Breast epithelium (tissue), 4 donors: ENCODE results near the gene SH2D2A. TPM values are rescaled to one million over a fixed set of nuclear protein-coding genes. Genes with fewer than 3 reads are reported as not detected.

Experiments
- DNase-seq, 2 donors: peaks; one replicate each; pipeline ENCODE4 v3.0.0-alpha.2; 2019; ENCODE audit warnings: low spot score in 2 of 2
- H3K27ac ChIP-seq, 2 donors: fragments of 200-600 bp; sonication (generic) in 1 of 2; one replicate each; pipeline ENCODE4 v1.5.1; 2016 to 2019; ENCODE audit warnings: mild to moderate bottlenecking in 1 of 2
- H3K27me3 ChIP-seq, 2 donors: fragments of 200-600 bp; sonication (generic) in 1 of 2; one replicate each; pipeline versions ENCODE4 v1.5.1 to v1.6.0; 2017 to 2019; ENCODE audit warnings: control low read depth in 1 of 2, mild to moderate bottlenecking in 1 of 2
- H3K36me3 ChIP-seq: fragments of 200-600 bp; one replicate; pipeline ENCODE4 v1.5.1; 2019
- H3K4me1 ChIP-seq, 2 donors: fragments of 200-600 bp; sonication (generic); one replicate each; pipeline ENCODE4 v1.5.1; 2016 to 2019; ENCODE audit warnings: control low read depth in 1 of 2
- H3K4me3 ChIP-seq, 3 donors: fragments of 200-600 bp; sonication (generic); 1 replicate in 2 of 3; 2 replicates in 1 of 3; pipeline ENCODE4 v1.5.1; 2016 to 2019; ENCODE audit warnings: mild to moderate bottlenecking in 3 of 3, moderate library complexity in 2 of 3
- H3K9me3 ChIP-seq, 2 donors: fragments of 200-600 bp; sonication (generic) in 1 of 2; one replicate each; pipeline ENCODE4 v1.5.1; 2016 to 2019; ENCODE audit warnings: control low read depth in 1 of 2
- POLR2A ChIP-seq: fragments of 450-650 bp; IDR thresholded peaks from one replicate; pipeline ENCODE4 v1.6.1; 2016; ENCODE audit warnings: antibody characterized with exemption, mild to moderate bottlenecking, moderate library complexity
- POLR2AphosphoS5 ChIP-seq, 3 donors: sonication (generic); formaldehyde crosslinking; IDR thresholded peaks; one replicate each; pipeline ENCODE4 v1.6.1; 2017; ENCODE audit warnings: antibody characterized with exemption in 3 of 3
- intact Hi-C: fragments of 100-400 bp; cut with DNase I; formaldehyde crosslinking; loops from one replicate; pipeline ENCODE4 v1.15.1; 2023; ENCODE audit warnings: low total_unique reads
- total RNA-seq, 3 donors: library from RNA; depleted of rRNA; stranded (reverse); fragments of >200 nt; gene quantifications; one replicate each; pipeline ENCODE4 v1.1.0, GENCODE V29; 2016
- TF ChIP-seq, protein P1 (sequence below), 3 donors: fragments of 450-650 bp; IDR thresholded peaks; one replicate each; pipeline ENCODE4 v1.5.1; 2016 to 2017; ENCODE audit warnings: antibody characterized with exemption in 3 of 3, mild to moderate bottlenecking in 3 of 3, moderate library complexity in 3 of 3

The SH2D2A gene
- total RNA-seq, 3 donors from 2014 or later: 4.6 to 5.4 TPM; not detected in 1

DNA sequence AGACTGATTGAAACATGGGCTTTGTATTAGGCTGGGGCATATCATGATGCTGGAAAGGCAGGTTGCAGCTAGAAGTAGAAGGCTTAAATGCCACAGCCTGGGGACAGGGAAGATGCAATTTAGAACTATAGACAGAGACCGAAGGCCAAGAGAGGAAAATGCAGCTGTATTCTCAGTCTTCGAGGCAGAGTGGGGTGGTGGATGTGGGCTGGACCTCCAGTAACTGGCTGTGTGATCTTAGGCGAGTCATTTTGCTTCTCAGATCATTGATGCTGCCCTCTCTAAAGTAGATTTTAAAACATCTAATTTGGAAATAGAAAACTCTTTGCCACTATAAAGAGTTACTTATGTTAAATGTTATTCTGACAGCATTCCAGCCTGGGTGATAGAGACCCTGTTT lies 17.7 kb upstream of the SH2D2A start:
- Histone ChIP-seq H3K36me3 (no peaks in the 10 kb centered on the region), H3K9me3 (no peaks in the 10 kb centered on the region), H3K4me1 (no peaks in the 10 kb centered on the region), H3K4me3 (no peak overlapping the region), H3K27me3 (no peaks in the 10 kb centered on the region), H3K27ac (no peak overlapping the region)
- intact Hi-C loops: no loop called here
- TF ChIP-seq POLR2A (no peak), POLR2AphosphoS5 (IDR thresholded peaks at IDR 0.05) (no peak)
- TF ChIP-seq, protein P1, sequence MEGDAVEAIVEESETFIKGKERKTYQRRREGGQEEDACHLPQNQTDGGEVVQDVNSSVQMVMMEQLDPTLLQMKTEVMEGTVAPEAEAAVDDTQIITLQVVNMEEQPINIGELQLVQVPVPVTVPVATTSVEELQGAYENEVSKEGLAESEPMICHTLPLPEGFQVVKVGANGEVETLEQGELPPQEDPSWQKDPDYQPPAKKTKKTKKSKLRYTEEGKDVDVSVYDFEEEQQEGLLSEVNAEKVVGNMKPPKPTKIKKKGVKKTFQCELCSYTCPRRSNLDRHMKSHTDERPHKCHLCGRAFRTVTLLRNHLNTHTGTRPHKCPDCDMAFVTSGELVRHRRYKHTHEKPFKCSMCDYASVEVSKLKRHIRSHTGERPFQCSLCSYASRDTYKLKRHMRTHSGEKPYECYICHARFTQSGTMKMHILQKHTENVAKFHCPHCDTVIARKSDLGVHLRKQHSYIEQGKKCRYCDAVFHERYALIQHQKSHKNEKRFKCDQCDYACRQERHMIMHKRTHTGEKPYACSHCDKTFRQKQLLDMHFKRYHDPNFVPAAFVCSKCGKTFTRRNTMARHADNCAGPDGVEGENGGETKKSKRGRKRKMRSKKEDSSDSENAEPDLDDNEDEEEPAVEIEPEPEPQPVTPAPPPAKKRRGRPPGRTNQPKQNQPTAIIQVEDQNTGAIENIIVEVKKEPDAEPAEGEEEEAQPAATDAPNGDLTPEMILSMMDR (IDR thresholded peaks at IDR 0.05): no peak
- no peak for DNase-seq

DNA sequence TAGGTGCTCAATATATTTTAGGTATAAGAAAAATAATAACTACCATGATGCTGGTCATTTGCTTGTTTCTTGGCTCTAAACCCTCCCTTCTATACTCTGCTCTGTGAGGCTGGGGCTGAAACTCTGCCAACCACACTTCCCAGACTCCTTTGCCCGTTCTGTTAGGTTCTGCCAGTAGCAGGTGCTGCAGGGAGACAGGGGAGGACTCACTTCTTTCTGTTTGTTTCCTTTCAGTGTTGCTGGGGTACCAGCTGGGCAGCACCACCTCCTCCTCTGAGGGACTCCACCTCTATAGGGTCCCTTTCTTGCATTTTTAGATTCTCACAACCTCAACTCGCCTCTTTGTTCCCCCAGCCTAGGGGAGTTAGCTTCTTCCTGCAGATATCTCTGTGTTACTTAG lies 17.0 kb upstream of the SH2D2A start:
- H3K9me3 ChIP-seq: no peaks in the 10 kb centered on the region
- H3K36me3 ChIP-seq: no peaks in the 10 kb centered on the region
- H3K27ac ChIP-seq: no peak overlapping the region
- no peak for DNase-seq
- no peaks in the 10 kb centered on the region for H3K4me1 ChIP-seq
- no peak overlapping the region for H3K4me3 ChIP-seq
- TF ChIP-seq POLR2A (no peak), POLR2AphosphoS5 (IDR thresholded peaks at IDR 0.05) (no peak)
- TF ChIP-seq, protein P1 (IDR thresholded peaks at IDR 0.05): no peak
- intact Hi-C loops: no loop called here
- no peaks in the 10 kb centered on the region for H3K27me3 ChIP-seq

DNA sequence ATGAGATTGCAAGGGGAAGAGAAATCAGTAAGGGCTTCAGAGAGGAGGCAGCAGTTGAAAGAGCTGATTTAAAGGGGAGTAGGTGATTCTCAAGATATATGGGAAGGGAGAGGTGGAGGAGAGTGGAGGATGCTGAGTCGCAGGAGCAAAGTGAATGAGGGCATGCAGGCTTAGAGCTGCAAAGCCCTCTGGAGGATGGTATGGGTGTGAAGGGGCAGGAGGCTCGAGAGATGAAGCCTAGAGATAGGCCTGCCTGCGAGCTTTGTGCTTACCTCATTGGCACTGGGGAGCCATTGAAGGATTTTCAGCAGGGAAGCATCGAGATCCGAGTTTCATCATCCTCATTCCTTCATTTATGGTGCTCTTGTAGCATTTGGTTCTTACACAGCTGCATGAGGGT lies 15.8 kb upstream of the SH2D2A start:
- H3K27me3 ChIP-seq: no peaks in the 10 kb centered on the region
- H3K27ac ChIP-seq: no peak overlapping the region
- intact Hi-C loops: no loop called here
- H3K4me1 ChIP-seq: no peaks in the 10 kb centered on the region
- no peak for TF ChIP-seq POLR2AphosphoS5 (IDR thresholded peaks at IDR 0.05)
- TF ChIP-seq, protein P1 (IDR thresholded peaks at IDR 0.05): no peak
- TF ChIP-seq POLR2A: no peak
- H3K9me3 ChIP-seq: no peaks in the 10 kb centered on the region
- H3K4me3 ChIP-seq: no peak overlapping the region
- DNase-seq: no peak
- no peaks in the 10 kb centered on the region for H3K36me3 ChIP-seq

DNA sequence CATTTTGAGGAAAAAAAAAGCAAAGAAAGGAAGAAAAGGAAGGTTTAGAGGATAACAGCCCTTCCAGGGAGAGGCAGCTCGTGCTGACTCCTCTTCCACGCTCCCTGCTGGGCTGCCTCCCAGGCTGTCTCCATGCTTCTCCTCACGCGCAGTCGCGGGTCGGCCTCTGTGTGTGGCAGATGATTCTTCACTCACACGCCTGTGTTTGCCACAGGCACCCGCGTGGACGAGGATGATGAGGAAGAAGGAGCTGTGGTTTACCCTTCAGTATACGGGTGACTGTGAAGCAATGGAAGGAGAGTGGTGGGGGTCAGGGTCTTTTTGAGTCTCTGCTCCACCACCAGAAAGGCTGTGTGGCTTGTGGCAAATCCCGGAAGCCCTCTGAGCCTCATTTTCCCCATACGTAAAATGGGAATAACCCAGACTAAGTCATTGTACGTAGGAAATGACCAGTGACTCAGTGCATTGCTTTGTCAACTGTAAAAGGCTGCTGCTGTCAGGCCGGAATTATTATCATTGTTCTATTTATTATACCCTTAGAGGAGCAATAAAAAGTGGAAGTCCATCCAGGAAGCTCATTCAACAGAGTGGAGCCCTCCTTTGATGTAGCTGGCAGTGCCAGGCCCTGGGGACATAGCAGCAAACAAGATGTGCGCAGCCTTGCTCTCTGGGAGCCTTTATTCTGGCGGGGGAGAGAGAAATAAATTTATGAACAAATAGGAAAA lies 11.9 kb upstream of the SH2D2A start:
- Histone ChIP-seq H3K27me3 (no peaks in the 10 kb centered on the region), H3K36me3 (no peaks in the 10 kb centered on the region), H3K4me3 (no peak overlapping the region), H3K9me3 (no peaks in the 10 kb centered on the region), H3K27ac (no peak overlapping the region), H3K4me1 (no peaks in the 10 kb centered on the region)
- DNase-seq: no peak
- TF ChIP-seq POLR2A (no peak), POLR2AphosphoS5 (IDR thresholded peaks at IDR 0.05) (no peak)
- TF ChIP-seq, protein P1 (IDR thresholded peaks at IDR 0.05): no peak
- intact Hi-C loops: no loop called here

DNA sequence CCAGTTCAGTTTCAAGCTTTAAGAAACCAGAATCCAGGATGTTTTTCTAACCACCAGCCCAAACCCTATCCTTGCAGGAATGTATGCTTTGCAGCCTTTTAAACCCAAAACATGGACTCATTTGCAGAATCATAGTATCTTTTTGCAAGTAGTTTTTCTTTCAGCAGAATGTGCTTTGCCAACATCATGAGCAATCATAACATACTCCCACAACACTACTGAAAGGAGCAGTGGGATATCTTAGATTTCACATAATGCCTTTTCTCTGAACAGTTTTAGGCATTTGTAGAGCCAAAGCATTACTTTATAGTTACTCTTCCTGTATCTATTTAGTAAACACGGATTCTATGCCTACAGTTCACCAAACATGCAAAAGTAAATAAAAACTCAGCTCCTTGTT lies 10.0 kb upstream of the SH2D2A start:
- no peak overlapping the region for H3K27ac ChIP-seq
- H3K4me1 ChIP-seq: no peaks in the 10 kb centered on the region
- H3K4me3 ChIP-seq: no peak overlapping the region
- TF ChIP-seq, protein P1 (IDR thresholded peaks at IDR 0.05): no peak
- no peak for TF ChIP-seq POLR2AphosphoS5 (IDR thresholded peaks at IDR 0.05)
- no peak for DNase-seq
- H3K27me3 ChIP-seq: no peaks in the 10 kb centered on the region
- no peaks in the 10 kb centered on the region for H3K36me3 ChIP-seq
- no peaks in the 10 kb centered on the region for H3K9me3 ChIP-seq
- intact Hi-C loops: no loop called here
